ENCODE data around the gene TAS2R5.
"Not testable (repeated sequence)": the region's sequence is repeated elsewhere in the genome, so short reads cannot be mapped to it uniquely, and the experiment has no call there.

TAS2R5 gene

GRCh38 chr7:141789917-141790316, at the start of gene TAS2R5:
TAS2R5 (plus strand) TSS chr7:141790217; CDS start chr7:141790362, 145 bp downstream.
- in situ Hi-C loops (cut with MboI; ENCODE audit: low sequenced_read_pairs): no loop called here

- in situ Hi-C loops (cut with MboI; ENCODE audit: low sequenced_read_pairs): no loop called here
Observed at GRCh38 chr7:141742229-141742628, 47.8 kb upstream of the TAS2R5 start.

- in situ Hi-C loops (cut with MboI; ENCODE audit: low sequenced_read_pairs): no loop called here
Observed at GRCh38 chr7:141744131-141744530, 45.9 kb upstream of the TAS2R5 start.

- in situ Hi-C loops (cut with MboI; ENCODE audit: low sequenced_read_pairs): no loop called here
Observed at GRCh38 chr7:141748396-141748795, 41.6 kb upstream of the TAS2R5 start.

- in situ Hi-C loops (cut with MboI; ENCODE audit: low sequenced_read_pairs): loop anchor here (25.0 kb wide), 1 partner anchor 435 kb away; no protein-coding TSS in a partner anchor
Observed at GRCh38 chr7:141751904-141752303, 38.1 kb upstream of the TAS2R5 start.

- in situ Hi-C loops (cut with MboI; ENCODE audit: low sequenced_read_pairs): loop anchor here (25.0 kb wide), 1 partner anchor 435 kb away; no protein-coding TSS in a partner anchor
Observed at GRCh38 chr7:141752634-141753033, 37.4 kb upstream of the TAS2R5 start.

GRCh38 chr7:141754939-141755338, 35.1 kb upstream of the TAS2R5 start:
- in situ Hi-C loops (cut with MboI; ENCODE audit: low sequenced_read_pairs): loop anchor here (25.0 kb wide), 1 partner anchor 432 kb away; no protein-coding TSS in a partner anchor

- in situ Hi-C loops (cut with MboI; ENCODE audit: low sequenced_read_pairs): loop anchor here (25.0 kb wide), 1 partner anchor 424 kb away; no protein-coding TSS in a partner anchor
Observed at GRCh38 chr7:141763797-141764196, 26.2 kb upstream of the TAS2R5 start, which contains the start of gene TAS2R3. TAS2R3 (plus strand) TSS chr7:141764097; CDS start chr7:141764159, 62 bp downstream.

- in situ Hi-C loops (cut with MboI; ENCODE audit: low sequenced_read_pairs): loop anchor here (25.0 kb wide), 1 partner anchor 417 kb away; no protein-coding TSS in a partner anchor
Observed at GRCh38 chr7:141770083-141770583, 19.9 kb upstream of the TAS2R5 start.

GRCh38 chr7:141776374-141776773, 13.6 kb upstream of the TAS2R5 start, which contains the start of gene TAS2R4:
TAS2R4 (plus strand) TSS chr7:141776674; CDS start chr7:141778489, 1,815 bp downstream.
- in situ Hi-C loops (cut with MboI; ENCODE audit: low sequenced_read_pairs): no loop called here

- in situ Hi-C loops (cut with MboI; ENCODE audit: low sequenced_read_pairs): no loop called here
Observed at GRCh38 chr7:141785706-141786552, 4.1 kb upstream of the TAS2R5 start.

GRCh38 chr7:141788296-141788695, 1.7 kb upstream of the TAS2R5 start:
- in situ Hi-C loops (cut with MboI; ENCODE audit: low sequenced_read_pairs): no loop called here

- in situ Hi-C loops (cut with MboI; ENCODE audit: low sequenced_read_pairs): no loop called here
Observed at GRCh38 chr7:141792526-141792925, 2.5 kb downstream of the TAS2R5 start.

GRCh38 chr7:141820067-141820466, 30.1 kb downstream of the TAS2R5 start:
- in situ Hi-C loops (cut with MboI; ENCODE audit: low sequenced_read_pairs): no loop called here

GRCh38 chr7:141822432-141822831, 32.4 kb downstream of the TAS2R5 start:
- in situ Hi-C loops (cut with MboI; ENCODE audit: low sequenced_read_pairs): not testable (repeated sequence)

GRCh38 chr7:141837683-141838082, 47.7 kb downstream of the TAS2R5 start:
- in situ Hi-C loops (cut with MboI; ENCODE audit: low sequenced_read_pairs): no loop called here

- in situ Hi-C loops (cut with MboI; ENCODE audit: low sequenced_read_pairs): no loop called here
Observed at GRCh38 chr7:141838581-141838980, 48.6 kb downstream of the TAS2R5 start.

GRCh38 chr7:141839256-141839655, 49.2 kb downstream of the TAS2R5 start:
- in situ Hi-C loops (cut with MboI; ENCODE audit: low sequenced_read_pairs): no loop called here

- in situ Hi-C loops (cut with MboI; ENCODE audit: low sequenced_read_pairs): no loop called here
Observed at GRCh38 chr7:141840708-141841107, 50.7 kb downstream of the TAS2R5 start.
